ENCODE data around the gene TPD52L1.

- TF ChIP-seq, protein P1, sequence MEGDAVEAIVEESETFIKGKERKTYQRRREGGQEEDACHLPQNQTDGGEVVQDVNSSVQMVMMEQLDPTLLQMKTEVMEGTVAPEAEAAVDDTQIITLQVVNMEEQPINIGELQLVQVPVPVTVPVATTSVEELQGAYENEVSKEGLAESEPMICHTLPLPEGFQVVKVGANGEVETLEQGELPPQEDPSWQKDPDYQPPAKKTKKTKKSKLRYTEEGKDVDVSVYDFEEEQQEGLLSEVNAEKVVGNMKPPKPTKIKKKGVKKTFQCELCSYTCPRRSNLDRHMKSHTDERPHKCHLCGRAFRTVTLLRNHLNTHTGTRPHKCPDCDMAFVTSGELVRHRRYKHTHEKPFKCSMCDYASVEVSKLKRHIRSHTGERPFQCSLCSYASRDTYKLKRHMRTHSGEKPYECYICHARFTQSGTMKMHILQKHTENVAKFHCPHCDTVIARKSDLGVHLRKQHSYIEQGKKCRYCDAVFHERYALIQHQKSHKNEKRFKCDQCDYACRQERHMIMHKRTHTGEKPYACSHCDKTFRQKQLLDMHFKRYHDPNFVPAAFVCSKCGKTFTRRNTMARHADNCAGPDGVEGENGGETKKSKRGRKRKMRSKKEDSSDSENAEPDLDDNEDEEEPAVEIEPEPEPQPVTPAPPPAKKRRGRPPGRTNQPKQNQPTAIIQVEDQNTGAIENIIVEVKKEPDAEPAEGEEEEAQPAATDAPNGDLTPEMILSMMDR (IDR thresholded peaks at IDR 0.05 in 2 of 3, conservative IDR thresholded peaks at IDR 0.05 in 1 of 3; ENCODE audit: control insufficient read depth in 2 of 3, extremely low read depth in 1 of 3, insufficient read depth in 1 of 3, low read depth in 3 of 3, low read length in 3 of 3), result no peak
- TF ChIP-seq NRF1 (conservative IDR thresholded peaks at IDR 0.05; ENCODE audit: low read depth, low read length) (no peak), E4F1 (IDR thresholded peaks at IDR 0.05; ENCODE audit: borderline replicate concordance, partially characterized antibody) (no peak), SREBF1 (IDR thresholded peaks at IDR 0.05; ENCODE audit: low read length) (no peak), NR2C2 (IDR thresholded peaks at IDR 0.05; ENCODE audit: borderline replicate concordance, control insufficient read depth, insufficient read length, low read depth) (no peak), POLR2A (IDR thresholded peaks at IDR 0.05; ENCODE audit: low read depth, low read length) (no peak), ZNF24 (IDR thresholded peaks at IDR 0.05) (no peak), RAD21 (IDR thresholded peaks at IDR 0.05; ENCODE audit: insufficient read depth, low read depth, low read length) (no peak)
Measured at GRCh38 chr6:125167579-125167978, 14.0 kb downstream of the TPD52L1 start.

Data from GM12878 (cell line).